BLaER1 (cell line): Measurements from ENCODE around the gene PHETA1.

ENCODE experiments used
- H3K27ac ChIP-seq: shearing (Covaris generic); formaldehyde crosslinking; 2 replicates; pipeline ENCODE4 v1.8.1; 2022
- H3K27me3 ChIP-seq: shearing (Covaris generic); formaldehyde crosslinking; 2 replicates; pipeline ENCODE4 v1.8.1; 2022
- H3K36me3 ChIP-seq: shearing (Covaris generic); formaldehyde crosslinking; 2 replicates; pipeline ENCODE4 v1.8.1; 2022
- H3K4me1 ChIP-seq: shearing (Covaris generic); formaldehyde crosslinking; 2 replicates; pipeline ENCODE4 v1.8.1; 2022
- H3K4me2 ChIP-seq: shearing (Covaris generic); formaldehyde crosslinking; 2 replicates; pipeline ENCODE4 v1.8.1; 2022
- H3K4me3 ChIP-seq: shearing (Covaris generic); formaldehyde crosslinking; 2 replicates; pipeline ENCODE4 v1.8.1; 2022
- H3K9ac ChIP-seq: shearing (Covaris generic); formaldehyde crosslinking; 2 replicates; pipeline ENCODE4 v1.8.1; 2022
- H3K9me3 ChIP-seq: shearing (Covaris generic); formaldehyde crosslinking; 2 replicates; pipeline ENCODE4 v1.8.1; 2022
- H4K20me1 ChIP-seq: shearing (Covaris generic); formaldehyde crosslinking; 2 replicates; pipeline ENCODE4 v1.8.1; 2022
- Cebpa-rat ChIP-seq: shearing (Covaris generic); IDR thresholded peaks from 2 replicates; pipeline ENCODE4 v1.8.1; 2022

Gene PHETA1, protein sequence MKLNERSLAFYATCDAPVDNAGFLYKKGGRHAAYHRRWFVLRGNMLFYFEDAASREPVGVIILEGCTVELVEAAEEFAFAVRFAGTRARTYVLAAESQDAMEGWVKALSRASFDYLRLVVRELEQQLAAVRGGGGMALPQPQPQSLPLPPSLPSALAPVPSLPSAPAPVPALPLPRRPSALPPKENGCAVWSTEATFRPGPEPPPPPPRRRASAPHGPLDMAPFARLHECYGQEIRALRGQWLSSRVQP

DNA sequence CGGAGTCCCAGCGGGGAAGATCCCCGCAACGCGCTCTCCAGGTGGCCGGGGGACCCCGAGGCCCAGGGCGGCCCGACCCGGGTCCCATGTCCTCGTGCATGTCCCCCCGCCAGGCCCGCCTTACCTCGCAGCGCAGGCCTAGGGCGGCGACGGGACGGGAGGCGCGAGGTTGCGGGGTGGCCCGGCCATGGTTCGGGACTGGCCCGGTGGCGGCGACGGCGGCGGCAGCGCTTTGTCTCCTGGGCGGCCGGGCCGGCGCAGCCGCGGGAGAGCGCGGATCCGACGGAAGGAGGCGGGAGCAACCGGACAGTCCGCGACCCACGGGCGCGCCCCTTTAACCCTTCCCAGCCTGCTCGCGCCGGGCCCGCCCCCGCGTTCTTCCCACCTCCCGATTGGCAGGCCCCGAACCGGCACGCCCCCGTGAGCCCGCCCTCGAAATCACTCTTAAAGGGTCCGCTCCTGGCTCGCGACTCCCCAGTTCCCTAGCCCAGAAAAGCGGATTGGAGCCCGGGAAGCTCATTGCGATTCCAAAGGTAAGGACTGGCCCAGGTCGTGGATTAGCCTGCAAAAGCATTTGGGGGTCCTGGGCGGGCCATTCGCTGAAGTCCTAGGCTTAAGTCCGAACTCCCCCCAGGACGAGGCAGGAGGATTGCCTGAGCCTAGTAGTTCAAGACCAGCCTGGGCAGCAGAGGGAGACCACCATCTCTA, at the start of gene PHETA1:
TSS of gene PHETA1 (minus strand) at position 308 of the 708 bp plus-strand sequence. CDS start 5,668 bp downstream, outside the sequence.
- Histone ChIP-seq H4K20me1 (peaks cover 25% of the 10 kb centered on the region), H3K36me3 (peaks cover 22% of the 10 kb centered on the region), H3K4me2 (peak within 1 kb of the TSS; percentile 94), H3K4me1 (peaks cover 41% of the 10 kb centered on the region), H3K27ac (peak within 1 kb of the TSS; percentile 80), H3K9ac (peak within 1 kb of the TSS; percentile 85), H3K4me3 (peak within 1 kb of the TSS; percentile 96), H3K27me3 (no peaks in the 10 kb centered on the region), H3K9me3 (peaks cover 2% of the 10 kb centered on the region; the same call in 1 of the 2 replicates)
- TF ChIP-seq Cebpa-rat, result no peak

DNA sequence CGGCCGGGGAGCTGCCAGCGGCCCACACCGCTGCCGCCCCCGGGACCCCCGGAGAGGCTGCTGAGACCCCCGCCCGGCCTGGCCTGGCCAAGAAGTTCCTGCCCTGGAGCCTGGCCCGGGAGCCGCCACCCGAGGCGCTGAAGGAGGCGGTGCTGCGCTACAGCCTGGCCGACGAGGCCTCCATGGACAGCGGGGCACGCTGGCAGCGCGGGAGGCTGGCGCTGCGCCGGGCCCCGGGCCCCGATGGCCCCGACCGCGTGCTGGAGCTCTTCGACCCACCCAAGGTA, 49.6 kb upstream of the PHETA1 start:
- TF ChIP-seq Cebpa-rat, result no peak
- Histone ChIP-seq H3K27ac (no peak overlapping the region), H3K9me3 (no peaks in the 10 kb centered on the region), H3K4me3 (no peak overlapping the region), H3K4me2 (no peak overlapping the region), H3K36me3 (peaks cover 82% of the 10 kb centered on the region), H3K9ac (no peak overlapping the region), H3K4me1 (peaks cover 37% of the 10 kb centered on the region), H4K20me1 (peaks cover 97% of the 10 kb centered on the region), H3K27me3 (no peaks in the 10 kb centered on the region)

DNA sequence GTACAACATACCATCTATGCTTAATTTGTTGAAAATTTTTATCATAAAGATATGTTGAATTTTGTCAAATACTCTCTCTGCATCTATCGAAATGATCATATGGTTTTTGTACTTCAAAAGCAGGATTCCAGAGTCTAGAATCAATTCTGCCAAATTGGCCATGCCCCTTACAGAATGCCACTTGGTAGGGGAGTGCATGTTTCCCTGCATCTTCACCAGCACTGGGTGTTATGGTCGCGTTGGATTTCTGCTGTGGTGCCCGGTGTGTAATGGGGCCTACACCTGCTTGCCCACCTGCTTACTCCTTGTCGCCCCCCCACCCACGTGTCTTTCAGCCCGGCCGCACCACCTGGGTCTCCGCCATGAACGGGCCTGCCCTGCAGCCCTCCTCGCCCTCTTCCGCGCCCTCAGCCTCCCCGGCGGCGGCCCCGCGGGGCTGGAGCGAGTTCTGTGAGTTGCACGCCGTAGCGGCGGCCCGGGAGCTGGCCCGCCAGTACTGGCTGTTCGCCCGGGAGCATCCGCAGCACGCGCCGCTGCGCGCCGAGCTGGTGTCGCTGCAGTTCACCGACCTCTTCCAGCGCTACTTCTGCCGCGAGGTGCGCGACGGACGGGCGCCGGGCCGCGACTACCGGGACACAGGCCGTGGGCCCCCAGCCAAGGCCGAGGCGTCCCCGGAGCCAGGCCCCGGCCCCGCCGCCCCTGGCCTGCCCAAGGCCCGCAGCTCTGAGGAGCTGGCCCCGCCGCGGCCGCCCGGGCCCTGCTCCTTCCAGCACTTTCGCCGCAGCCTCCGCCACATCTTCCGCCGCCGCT, 49.1 kb upstream of the PHETA1 start:
- H3K9me3 ChIP-seq, result no peaks in the 10 kb centered on the region
- H3K4me2 ChIP-seq, result no peak overlapping the region
- peaks cover 81% of the 10 kb centered on the region for H3K36me3 ChIP-seq
- H3K4me3 ChIP-seq, result no peak overlapping the region
- no peaks in the 10 kb centered on the region for H3K27me3 ChIP-seq
- H3K9ac ChIP-seq, result no peak overlapping the region
- H4K20me1 ChIP-seq, result peaks cover 97% of the 10 kb centered on the region
- TF ChIP-seq Cebpa-rat, result no peak
- H3K27ac ChIP-seq, result no peak overlapping the region
- H3K4me1 ChIP-seq, result peaks cover 37% of the 10 kb centered on the region

DNA sequence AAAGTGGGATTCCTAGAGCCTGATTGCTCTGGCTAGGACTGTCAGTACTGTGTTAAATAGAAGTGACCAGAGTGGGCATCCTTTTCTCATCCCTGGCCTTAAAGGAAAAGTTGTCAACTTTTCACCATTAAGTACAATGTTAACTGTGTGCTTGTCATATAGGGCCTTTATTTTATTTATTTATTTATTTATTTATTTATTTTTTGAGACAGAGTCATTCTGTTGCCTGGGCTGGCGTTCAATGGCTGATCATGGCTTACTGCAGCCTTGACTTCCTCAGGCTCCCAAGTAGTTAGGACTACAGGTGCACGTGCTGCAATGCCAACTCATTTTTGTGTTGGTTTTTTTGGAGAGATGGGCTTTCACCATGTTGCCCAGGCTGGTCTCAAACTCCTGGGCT, 48.4 kb upstream of the PHETA1 start:
- H3K27ac ChIP-seq, result no peak overlapping the region
- no peak overlapping the region for H3K4me3 ChIP-seq
- TF ChIP-seq Cebpa-rat, result no peak
- peaks cover 42% of the 10 kb centered on the region for H3K4me1 ChIP-seq
- H3K27me3 ChIP-seq, result no peaks in the 10 kb centered on the region
- no peaks in the 10 kb centered on the region for H3K9me3 ChIP-seq
- H3K9ac ChIP-seq, result no peak overlapping the region
- peaks cover 99% of the 10 kb centered on the region for H4K20me1 ChIP-seq
- H3K4me2 ChIP-seq, result no peak overlapping the region
- peaks cover 76% of the 10 kb centered on the region for H3K36me3 ChIP-seq

DNA sequence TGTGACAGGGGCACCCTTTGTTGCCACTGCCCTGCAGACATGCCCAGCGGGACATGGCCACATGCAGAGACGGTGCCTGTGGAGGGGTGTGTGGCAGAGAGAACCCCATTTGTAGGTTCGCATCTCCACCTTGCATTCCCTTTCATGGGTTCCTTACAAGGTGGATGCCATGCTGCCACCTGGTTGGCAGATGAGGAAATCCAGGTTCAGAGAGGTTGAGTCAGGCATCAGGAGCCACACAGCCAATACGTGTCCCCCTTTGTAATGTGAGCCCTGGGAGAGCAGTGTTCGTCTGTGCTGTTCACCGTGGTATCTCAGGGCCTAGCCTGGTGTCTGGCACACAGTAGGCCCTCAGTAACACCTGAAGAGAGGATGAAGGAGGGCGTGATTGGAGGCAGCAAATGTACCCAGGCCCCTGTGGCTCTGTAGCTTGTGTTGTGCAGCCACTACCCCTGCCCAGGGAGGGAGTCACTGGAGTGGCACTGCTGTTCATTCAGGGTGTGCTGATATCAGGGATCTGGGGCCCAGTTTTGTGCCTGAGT, 45.9 kb upstream of the PHETA1 start:
- Histone ChIP-seq H3K9me3 (no peaks in the 10 kb centered on the region), H3K36me3 (peaks cover 51% of the 10 kb centered on the region), H3K4me1 (peaks cover 56% of the 10 kb centered on the region), H3K27ac (peak overlapping the region; percentile 34; the same call in 1 of the 2 replicates), H3K4me3 (no peak overlapping the region), H3K27me3 (no peaks in the 10 kb centered on the region), H4K20me1 (peaks cover 99% of the 10 kb centered on the region), H3K4me2 (peak overlapping the region; percentile 98), H3K9ac (0 out of 2 replicates have a peak overlapping the region, but pooled peaks have one; percentile 1)
- no peak for TF ChIP-seq Cebpa-rat

DNA sequence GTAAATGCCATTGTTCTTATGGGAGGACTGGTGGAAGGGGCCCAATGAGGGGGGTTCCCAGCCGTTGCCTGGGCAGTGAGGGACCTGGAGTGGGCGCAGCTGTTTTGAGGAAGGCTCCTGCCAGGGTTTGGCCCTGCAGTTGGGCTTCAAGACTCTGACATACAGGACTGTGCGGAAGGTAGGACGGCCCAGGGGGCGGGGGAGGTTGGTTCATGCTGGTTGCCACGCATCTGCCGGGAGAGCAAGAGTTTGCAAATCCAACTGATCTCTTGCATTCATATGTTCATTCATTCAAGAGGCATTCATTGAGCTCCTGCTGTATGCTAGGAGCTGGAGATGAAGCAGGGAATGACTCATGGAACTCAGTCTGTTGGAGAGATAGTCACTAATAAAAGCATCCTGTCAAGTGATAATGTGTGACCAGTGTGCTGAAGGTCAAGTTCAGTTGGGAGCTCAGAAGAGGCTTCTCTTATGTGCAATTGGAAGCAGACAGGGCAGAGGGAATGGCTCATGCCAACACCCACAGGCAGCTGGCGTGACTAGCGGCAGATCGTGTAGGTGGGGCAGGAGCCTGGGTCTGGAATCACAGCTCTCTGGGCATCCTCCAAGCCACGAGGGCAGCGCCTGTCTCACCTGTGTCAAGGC, 44.7 kb upstream of the PHETA1 start:
- H3K4me3 ChIP-seq, result no peak overlapping the region
- H3K9ac ChIP-seq, result no peak overlapping the region
- no peaks in the 10 kb centered on the region for H3K9me3 ChIP-seq
- no peak overlapping the region; the same call in 1 of the 2 replicates for H3K27ac ChIP-seq
- no peak for TF ChIP-seq Cebpa-rat
- peaks cover 68% of the 10 kb centered on the region for H3K4me1 ChIP-seq
- no peaks in the 10 kb centered on the region for H3K27me3 ChIP-seq
- peaks cover 99% of the 10 kb centered on the region for H4K20me1 ChIP-seq
- H3K4me2 ChIP-seq, result peak overlapping the region; percentile 98
- H3K36me3 ChIP-seq, result peaks cover 39% of the 10 kb centered on the region

DNA sequence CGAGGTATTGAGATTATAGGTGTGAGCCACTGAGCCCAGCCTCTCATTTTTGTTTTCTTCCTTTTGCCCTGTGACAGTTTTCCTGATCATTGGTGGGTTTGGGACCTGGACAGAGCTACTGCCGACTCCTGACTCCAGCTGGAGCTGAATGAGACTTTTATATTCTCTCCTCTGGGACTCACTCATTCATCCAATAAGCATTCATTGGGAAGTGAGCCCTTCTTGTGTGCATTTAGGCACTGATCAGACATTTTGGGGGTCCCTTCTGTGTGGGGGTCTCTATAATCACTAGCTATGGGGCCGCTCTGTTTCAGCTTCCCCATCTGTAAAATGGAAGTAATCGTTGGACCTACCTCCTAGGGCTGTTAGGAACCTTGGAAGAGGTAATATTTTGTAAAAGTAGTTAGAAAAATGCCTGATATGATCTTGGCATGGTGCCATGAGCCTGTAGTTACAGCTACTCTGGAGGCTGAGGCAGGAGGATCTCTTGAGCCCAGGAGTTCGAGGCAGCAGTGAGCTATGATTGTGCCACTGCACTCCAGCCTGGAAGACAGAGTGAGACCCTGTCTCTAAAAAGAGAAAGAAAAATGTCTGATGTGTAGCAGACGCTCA, 44.0 kb upstream of the PHETA1 start:
- Histone ChIP-seq H3K27ac (peak overlapping the region; percentile 78), H4K20me1 (peaks cover 99% of the 10 kb centered on the region), H3K4me1 (peaks cover 74% of the 10 kb centered on the region)

DNA sequence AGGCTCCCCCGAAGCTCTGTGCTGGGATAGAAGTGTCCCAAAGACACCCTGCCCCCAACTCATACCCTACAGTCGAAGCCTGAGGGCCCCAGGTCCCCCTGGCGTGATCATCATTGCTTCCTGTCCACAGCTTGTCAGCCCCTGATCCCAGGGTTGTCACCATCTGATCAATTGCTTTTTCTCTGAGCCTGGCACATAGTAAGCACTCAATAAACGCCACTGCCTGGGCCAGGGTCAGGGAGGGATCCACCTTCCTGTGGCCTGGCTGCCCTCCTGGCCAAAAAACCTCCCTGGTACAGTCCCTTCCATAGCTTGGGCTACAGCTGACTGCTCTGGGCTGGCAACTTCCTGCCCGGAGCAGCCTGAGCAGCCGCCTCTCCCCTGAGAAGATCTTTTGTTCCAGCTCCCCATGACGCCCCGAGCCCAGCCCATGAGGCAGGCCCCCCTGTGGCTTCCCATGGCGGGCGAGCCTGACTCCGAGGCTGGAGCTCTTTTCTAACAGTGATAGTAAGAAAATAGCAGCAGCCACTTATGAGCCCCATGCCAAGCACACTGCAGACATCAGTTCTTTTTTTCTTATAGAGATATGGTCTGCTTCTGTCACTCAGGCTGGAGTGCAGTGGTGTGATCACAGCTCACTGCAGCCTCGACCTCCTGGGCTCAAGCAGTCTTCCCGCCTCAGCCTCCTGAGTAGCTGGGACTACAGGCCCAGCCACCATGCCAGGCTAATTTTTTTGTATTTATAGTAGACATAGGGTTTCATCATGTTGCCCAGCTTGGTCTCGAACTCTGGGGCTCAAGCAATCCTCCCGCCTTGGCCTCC, 43.3 kb upstream of the PHETA1 start:
- peak overlapping the region; percentile 78 for H3K27ac ChIP-seq
- no peaks in the 10 kb centered on the region for H3K9me3 ChIP-seq
- H3K4me2 ChIP-seq, result peak overlapping the region; percentile 98
- H3K36me3 ChIP-seq, result peaks cover 25% of the 10 kb centered on the region
- H3K9ac ChIP-seq, result peak overlapping the region; percentile 69
- peaks cover 99% of the 10 kb centered on the region for H4K20me1 ChIP-seq
- H3K4me1 ChIP-seq, result peaks cover 82% of the 10 kb centered on the region
- peak overlapping the region; percentile 30 for H3K4me3 ChIP-seq
- no peak for TF ChIP-seq Cebpa-rat
- H3K27me3 ChIP-seq, result no peaks in the 10 kb centered on the region

More for the DNA sequence above, 44.0 kb upstream of the PHETA1 start:
- Histone ChIP-seq H3K4me3 (no peak overlapping the region), H3K36me3 (peaks cover 32% of the 10 kb centered on the region), H3K4me2 (peak overlapping the region; percentile 98), H3K9ac (peak overlapping the region; percentile 69; the same call in 1 of the 2 replicates), H3K9me3 (no peaks in the 10 kb centered on the region), H3K27me3 (no peaks in the 10 kb centered on the region)
- TF ChIP-seq Cebpa-rat, result no peak
